Endothelial cell of umbilical vein (primary cell): ENCODE measurements around the gene CFAP65. TPM values are rescaled to one million over a fixed set of nuclear protein-coding genes. Genes with fewer than 3 reads are reported as not detected.

Experiments used
- BruUV-seq: library from RNA; stranded (reverse); fragments of 400-500 nt; replicated peaks from 2 replicates; lab custom pipeline; 2021; lab: Mats Ljungman, UMichigan
- CTCF ChIA-PET: fragments of 300-600, 350-600 bp; sonication (Branson Sonifier 250); formaldehyde crosslinking; loops from one replicate; lab custom pipeline; 2021; ENCODE audit warnings: antibody characterized with exemption, inconsistent platforms; lab: Charles Lee
- POLR2A ChIA-PET: fragments of 300-600, 350-600 bp; sonication (Branson Sonifier 250); formaldehyde crosslinking; loops from one replicate; lab custom pipeline; 2021; ENCODE audit warnings: antibody characterized with exemption, inconsistent platforms; lab: Charles Lee
- DNase-seq: peaks from one replicate; pipeline ENCODE4 v3.0.0-alpha.2; 2011; ENCODE audit warnings: low read depth, low spot score
- FAIRE-seq: peaks from 2 replicates; lab custom pipeline; 2011; peaks lifted over from hg19 to GRCh38; lab: Jason Lieb, UNC
- H2AFZ ChIP-seq: 2 replicates; pipeline ENCODE4 v1.6.0; 2012; ENCODE audit warnings: low read depth, low read length, control low read depth, inconsistent platforms
- H3K27ac ChIP-seq: 2 replicates; pipeline ENCODE4 v1.5.1; 2011; ENCODE audit warnings: low read depth, mild to moderate bottlenecking, control low read depth, low read length, moderate library complexity; ENCODE audit not compliant: insufficient read depth
- H3K27me3 ChIP-seq, 2 experiments: 2 replicates each; pipeline versions ENCODE4 v1.6.0 to v1.6.1; 2011; ENCODE audit warnings: low read length in 2 of 2, mixed read lengths in 1 of 2; ENCODE audit not compliant: control insufficient read depth in 2 of 2, insufficient read depth in 2 of 2
- H3K36me3 ChIP-seq, 2 experiments: 2 replicates in 1 of 2; 3 replicates in 1 of 2; pipeline ENCODE4 v1.5.1; 2011; ENCODE audit warnings: low read length in 2 of 2, mild to moderate bottlenecking in 1 of 2, moderate library complexity in 1 of 2; ENCODE audit not compliant: control insufficient read depth in 2 of 2, insufficient read depth in 2 of 2; ENCODE audit errors: extremely low read depth in 1 of 2
- H3K4me1 ChIP-seq: 3 replicates; pipeline ENCODE4 v1.5.1; 2011; ENCODE audit warnings: mild to moderate bottlenecking, low read length; ENCODE audit not compliant: control insufficient read depth, insufficient read depth; ENCODE audit errors: extremely low read depth
- H3K4me2 ChIP-seq: 2 replicates; pipeline ENCODE4 v1.6.1; 2011; ENCODE audit warnings: low read length, control low read depth, mixed read lengths; ENCODE audit not compliant: insufficient read depth
- H3K4me3 ChIP-seq, 3 experiments: fragments of 200-600 bp in 1 of 3; sonication (generic), shearing (Covaris generic) in 1 of 3; replicated peaks in 1 of 3; 2 replicates each; pipeline ENCODE4 v1.5.1; 2011 to 2016; ENCODE audit warnings: control low read depth in 3 of 3, low read length in 3 of 3, mild to moderate bottlenecking in 2 of 3, inconsistent platforms in 1 of 3, low read depth in 1 of 3, moderate library complexity in 1 of 3; ENCODE audit not compliant: insufficient read depth in 1 of 3
- H3K79me2 ChIP-seq: 2 replicates; pipeline ENCODE4 v1.6.0; 2012; ENCODE audit warnings: low read length, inconsistent platforms; ENCODE audit not compliant: control insufficient read depth, insufficient read depth
- H3K9ac ChIP-seq: replicated peaks from 2 replicates; pipeline ENCODE3; 2011; ENCODE audit warnings: low read length, control low read depth; ENCODE audit not compliant: insufficient read depth; ENCODE audit errors: extremely low read depth
- H3K9me1 ChIP-seq: replicated peaks from 3 replicates; pipeline ENCODE4 v1.6.0; 2011; ENCODE audit warnings: mild to moderate bottlenecking, low read length; ENCODE audit not compliant: control insufficient read depth, insufficient read depth; ENCODE audit errors: extremely low read depth
- H3K9me3 ChIP-seq: replicated peaks from 2 replicates; pipeline ENCODE4 v1.5.1; 2012; ENCODE audit warnings: low read length, inconsistent platforms; ENCODE audit not compliant: control insufficient read depth, insufficient read depth
- H4K20me1 ChIP-seq: replicated peaks from 2 replicates; pipeline ENCODE3; 2011; ENCODE audit warnings: mild to moderate bottlenecking, low read length; ENCODE audit not compliant: control insufficient read depth, insufficient read depth; ENCODE audit errors: extremely low read depth
- EZH2 ChIP-seq: IDR thresholded peaks from 2 replicates; pipeline ENCODE4 v1.6.1; 2012; ENCODE audit warnings: borderline replicate concordance, low read depth, mild to moderate bottlenecking, moderate library complexity, low read length, inconsistent platforms; ENCODE audit not compliant: severe bottlenecking
- FOS ChIP-seq: IDR thresholded peaks from 2 replicates; pipeline ENCODE4 v1.6.1; 2011; ENCODE audit warnings: mild to moderate bottlenecking, low read length, moderate library complexity, borderline replicate concordance; ENCODE audit not compliant: insufficient read depth
- JUN ChIP-seq: IDR thresholded peaks from 2 replicates; pipeline ENCODE4 v1.6.1; 2011; ENCODE audit warnings: borderline replicate concordance, low read depth; ENCODE audit not compliant: insufficient read length, insufficient read depth
- dilution Hi-C: fragments of 300-500 bp; cut with MboI; formaldehyde crosslinking; loops from one replicate; pipeline ENCODE4 v1.15.0; 2019; ENCODE audit warnings: low sequenced_read_pairs; ENCODE audit not compliant: extremely low pct_ligation_motif_present
- intact Hi-C: fragments of 100-400 bp; cut with micrococcal nuclease; formaldehyde crosslinking; loops from one replicate; pipeline ENCODE4 v1.10.0; 2022
- polyA plus RNA-seq, 4 experiments: library from polyadenylated mRNA; depleted of rRNA in 3 of 4; stranded (reverse) in 3 of 4; unstranded in 1 of 4; fragments of >200 nt; gene quantifications; 2 replicates each; pipeline versions ENCODE4 v1.2.1 to v1.2.3, GENCODE V29; 2011 to 2012; ENCODE audit warnings: missing spikeins in 1 of 4
- total RNA-seq: library from RNA; stranded (reverse); gene quantifications from 2 replicates; pipeline ENCODE4 v1.2.3, GENCODE V29; 2021
- TF ChIP-seq, protein P1 (sequence below): IDR thresholded peaks from 2 replicates; pipeline ENCODE4 v1.6.1; 2011; ENCODE audit not compliant: insufficient read depth, insufficient read length

The CFAP65 gene
- total and polyA plus RNA-seq, 2 donors (not counting 3 experiments of a cell fraction or from before 2014, with no cell fraction given): 0.03 TPM; not detected in 1

DNA sequence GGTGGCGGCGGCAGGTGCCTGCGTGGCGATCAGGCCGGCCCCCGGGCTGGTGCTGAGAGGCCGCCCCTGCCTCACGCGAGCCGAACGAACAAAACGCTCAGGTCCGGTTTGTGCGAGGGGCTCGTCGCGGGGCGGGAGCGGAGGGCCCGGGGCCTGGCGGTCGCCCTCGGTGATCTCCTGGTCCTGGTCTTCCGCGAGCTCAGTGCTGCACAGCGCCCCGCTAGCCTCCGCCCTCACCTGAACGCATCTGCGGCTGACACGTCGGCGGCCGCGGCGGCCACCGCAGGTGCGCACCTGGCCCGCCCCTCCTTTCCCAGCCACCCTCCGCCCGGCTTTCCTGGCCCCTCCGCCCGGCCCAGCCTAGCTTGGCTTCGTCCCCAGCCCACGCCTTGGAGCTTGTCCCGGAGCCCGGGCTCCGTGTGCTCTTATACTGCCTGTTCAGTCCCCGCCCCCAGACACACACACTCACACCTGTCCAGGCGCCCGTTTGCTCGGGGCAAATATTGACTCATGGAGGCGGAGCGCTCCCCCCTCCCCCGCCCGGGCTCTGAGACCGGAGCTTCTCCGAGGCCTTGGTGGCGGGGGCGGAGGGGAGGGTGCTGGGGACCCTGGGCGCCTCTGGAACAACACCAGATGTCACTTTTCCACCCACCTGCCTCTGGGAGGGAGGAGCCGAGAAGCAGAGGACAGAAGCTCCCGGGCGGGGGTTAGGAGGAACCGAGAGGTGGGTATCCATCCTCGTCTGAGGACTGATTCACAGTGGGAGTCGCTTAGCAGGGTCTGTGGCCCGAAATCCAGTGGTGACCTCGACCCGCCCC is 39.5 kb downstream of the CFAP65 start:
- POLR2A ChIA-PET: no interaction called here
- no peaks in the 10 kb centered on the region for H3K36me3 ChIP-seq
- no peak overlapping the region for H3K9ac ChIP-seq
- DNase-seq (no peak), FAIRE-seq (no peak)
- CTCF ChIA-PET: interaction anchor here (0.8 to 8.0 kb wide), 6 partner anchors 14 to 187 kb away, joined by 3 to 56 read pairs (median 5); no protein-coding TSS in a partner anchor
- no peaks in the 10 kb centered on the region for H3K4me1 ChIP-seq
- no peak overlapping the region for H3K27ac ChIP-seq
- no peak overlapping the region for H2AFZ ChIP-seq
- no TSS peak for BruUV-seq
- intact Hi-C loops: loop anchor here (1.0 kb wide), 1 partner anchor 21 kb away; no protein-coding TSS in a partner anchor
- H3K27me3 ChIP-seq: peaks cover 59 to 63% of the 10 kb centered on the region in 2 experiments
- H3K9me3 ChIP-seq: no peaks in the 10 kb centered on the region
- H3K4me3 ChIP-seq: no peak overlapping the region
- dilution Hi-C loops: no loop called here
- H4K20me1 ChIP-seq: no peaks in the 10 kb centered on the region
- H3K79me2 ChIP-seq: no peaks in the 10 kb centered on the region
- peak; percentile 63 for TF ChIP-seq EZH2
- TF ChIP-seq, protein P1, sequence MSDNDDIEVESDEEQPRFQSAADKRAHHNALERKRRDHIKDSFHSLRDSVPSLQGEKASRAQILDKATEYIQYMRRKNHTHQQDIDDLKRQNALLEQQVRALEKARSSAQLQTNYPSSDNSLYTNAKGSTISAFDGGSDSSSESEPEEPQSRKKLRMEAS: no peak
- TF ChIP-seq JUN: no peak
- H3K4me2 ChIP-seq: no peak overlapping the region
- H3K9me1 ChIP-seq: no peaks in the 10 kb centered on the region

DNA sequence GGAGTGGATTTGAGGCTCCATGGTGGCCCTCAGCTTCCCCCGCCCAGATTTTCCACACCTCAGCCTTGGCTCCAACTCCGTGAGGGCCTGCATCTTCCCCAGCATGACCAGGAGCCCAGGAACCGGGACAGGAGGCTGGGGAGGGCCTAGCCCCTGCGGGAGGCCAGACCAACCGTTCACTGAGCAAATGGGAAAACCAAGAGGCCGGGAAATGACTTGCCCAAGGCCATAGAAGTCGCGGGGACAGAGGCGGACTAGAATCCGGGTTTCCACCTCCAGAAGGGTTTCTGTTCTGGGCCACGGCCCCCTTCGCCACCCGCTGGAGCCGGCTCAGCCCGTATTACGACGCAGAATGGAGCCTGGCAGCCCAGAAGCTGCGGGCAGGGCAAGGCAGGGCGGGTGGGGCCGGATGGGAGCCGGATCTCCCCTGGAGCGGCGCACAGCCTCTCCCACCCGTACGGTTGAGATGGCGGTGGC is 40.2 kb downstream of the CFAP65 start:
- H4K20me1 ChIP-seq: no peaks in the 10 kb centered on the region
- H3K27me3 ChIP-seq: peaks cover 63 to 67% of the 10 kb centered on the region in 2 experiments
- dilution Hi-C loops: no loop called here
- FAIRE-seq: no peak
- H3K36me3 ChIP-seq: no peaks in the 10 kb centered on the region
- no peaks in the 10 kb centered on the region for H3K4me1 ChIP-seq
- ChIA-PET CTCF (interaction anchor here (1.1 to 8.0 kb wide), 4 partner anchors 20 to 187 kb away, joined by 4 to 56 read pairs (median 6); no protein-coding TSS in a partner anchor), POLR2A (no interaction called here)
- no peak overlapping the region for H3K4me3 ChIP-seq
- H3K4me2 ChIP-seq: no peak overlapping the region
- no peak for DNase-seq
- H3K79me2 ChIP-seq: no peaks in the 10 kb centered on the region
- no peaks in the 10 kb centered on the region for H3K9me3 ChIP-seq
- no peak overlapping the region for H3K27ac ChIP-seq
- no peak overlapping the region for H3K9ac ChIP-seq
- H3K9me1 ChIP-seq: no peaks in the 10 kb centered on the region
- H2AFZ ChIP-seq: no peak overlapping the region
- intact Hi-C loops: no loop called here
- no TSS peak for BruUV-seq
- TF ChIP-seq EZH2 (peak; percentile 87), FOS (no peak)
